GM08714 (cell line): ENCODE data around the gene KLHL21.

Experiments used
- H3K4me3 ChIP-seq: fragments of 200-500 bp; sonication (Bioruptor generic); 2 replicates; pipeline ENCODE4 v1.5.1; 2014; ENCODE audit warnings: mild to moderate bottlenecking, low read length, inconsistent platforms
- ZNF274 ChIP-seq: IDR thresholded peaks from 2 replicates; pipeline ENCODE4 v1.6.1; 2012; ENCODE audit warnings: mild to moderate bottlenecking, low read depth, low read length

Gene KLHL21

GRCh38 chr1:6546326-6546725 is 56.3 kb downstream of the KLHL21 start:
- TF ChIP-seq ZNF274: no peak
- no peak overlapping the region for H3K4me3 ChIP-seq

- TF ChIP-seq ZNF274: no peak
- H3K4me3 ChIP-seq: no peak overlapping the region
Observed at GRCh38 chr1:6545276-6546112, 57.2 kb downstream of the KLHL21 start.

- no peak for TF ChIP-seq ZNF274
Observed at GRCh38 chr1:6544831-6545230, 57.8 kb downstream of the KLHL21 start.

More at GRCh38 chr1:6544831-6545230, 57.8 kb downstream of the KLHL21 start:
- no peak overlapping the region for H3K4me3 ChIP-seq
